ENCODE data around the gene SRP72.

SRP72 gene

GRCh38 chr4:56530269-56531148 lies 63.1 kb downstream of the SRP72 start:
- DNase-seq (ENCODE audit: insufficient read length, low spot score) (peak; percentile 36), FAIRE-seq (no peak)
- TF ChIP-seq CTCF (IDR thresholded peaks at IDR 0.05; ENCODE audit: insufficient read depth, missing control alignments) = no peak

- FAIRE-seq (no peak), DNase-seq (ENCODE audit: insufficient read length, low spot score) (no peak)
- TF ChIP-seq CTCF (IDR thresholded peaks at IDR 0.05; ENCODE audit: insufficient read depth, missing control alignments) = no peak
Measured at GRCh38 chr4:56531149-56531770, 63.8 kb downstream of the SRP72 start.

- TF ChIP-seq CTCF (IDR thresholded peaks at IDR 0.05; ENCODE audit: insufficient read depth, missing control alignments) = no peak
- no peak for DNase-seq (ENCODE audit: insufficient read length, low spot score)
- no peak for FAIRE-seq
Measured at GRCh38 chr4:56531823-56532222, 64.4 kb downstream of the SRP72 start.

- no peak for FAIRE-seq
Measured at GRCh38 chr4:56532239-56532638, 64.8 kb downstream of the SRP72 start.

GRCh38 chr4:56535915-56536314 lies 68.5 kb downstream of the SRP72 start:
- FAIRE-seq (no peak), DNase-seq (ENCODE audit: insufficient read length, low spot score) (no peak)
- no peak for TF ChIP-seq CTCF (IDR thresholded peaks at IDR 0.05; ENCODE audit: insufficient read depth, missing control alignments)

More at GRCh38 chr4:56532239-56532638, 64.8 kb downstream of the SRP72 start:
- DNase-seq (ENCODE audit: insufficient read length, low spot score) = no peak
- no peak for TF ChIP-seq CTCF (IDR thresholded peaks at IDR 0.05; ENCODE audit: insufficient read depth, missing control alignments)

DNA sequence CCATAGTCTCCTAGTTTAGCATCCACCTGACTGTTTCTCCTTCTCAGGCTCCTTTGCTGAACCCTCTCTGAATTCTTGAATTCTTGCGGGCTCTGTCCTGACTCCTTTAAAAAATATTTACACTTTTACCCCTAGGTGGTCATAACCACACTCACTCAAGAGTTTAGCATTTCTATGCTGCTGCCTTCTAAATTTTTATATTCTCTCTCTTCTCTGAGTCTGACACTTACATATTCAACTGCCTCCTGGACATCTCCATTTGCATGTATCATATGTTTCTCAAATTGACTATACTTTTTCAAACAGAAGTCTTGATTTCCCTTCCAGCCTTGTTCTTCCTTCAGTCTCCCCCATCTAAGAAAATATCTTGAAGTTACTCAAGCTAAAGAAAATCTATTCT lies 69.7 kb downstream of the SRP72 start:
- FAIRE-seq (no peak), DNase-seq (ENCODE audit: insufficient read length, low spot score) (no peak)
- TF ChIP-seq CTCF (IDR thresholded peaks at IDR 0.05; ENCODE audit: insufficient read depth, missing control alignments) = no peak

DNA sequence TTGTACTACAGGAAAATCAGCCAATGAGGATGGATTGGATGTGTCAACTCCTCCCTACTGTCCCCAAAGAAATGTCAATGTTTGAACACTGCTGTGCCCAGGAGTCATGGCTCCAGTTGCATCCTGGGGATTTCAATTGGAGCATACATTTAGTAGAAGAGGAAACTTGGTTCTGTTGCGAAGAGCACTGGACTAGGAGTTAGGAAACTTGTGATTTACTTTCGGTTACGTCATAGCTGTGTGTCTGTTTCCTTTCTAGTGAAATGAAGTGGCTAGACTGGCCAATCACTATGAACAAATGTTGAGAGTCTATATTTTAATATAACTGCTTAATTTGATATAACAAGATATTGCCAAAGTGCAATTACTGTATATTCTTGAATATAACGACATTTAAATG lies 73.4 kb downstream of the SRP72 start:
- DNase-seq (ENCODE audit: insufficient read length, low spot score) (no peak), FAIRE-seq (no peak)
- no peak for TF ChIP-seq CTCF (IDR thresholded peaks at IDR 0.05; ENCODE audit: insufficient read depth, missing control alignments)
